Fibroblast of the aortic adventitia (primary cell): ENCODE data around the gene COX10. TPM values are rescaled to one million over a fixed set of nuclear protein-coding genes. Genes with fewer than 3 reads are reported as not detected.

Source experiments
- DNase-seq: peaks from one replicate; pipeline ENCODE4 v3.0.0-alpha.2; 2010; ENCODE audit warnings: low read depth
- H3K4me3 ChIP-seq: 2 replicates; pipeline ENCODE4 v1.5.1; 2011; ENCODE audit warnings: low read depth, mild to moderate bottlenecking, control low read depth, low read length, moderate library complexity
- total RNA-seq: library from RNA; depleted of rRNA; stranded (reverse); fragments of >200 nt; gene quantifications from 2 replicates; pipeline ENCODE4 v1.2.3, GENCODE V29; 2012; ENCODE audit warnings: low replicate concordance
- TF ChIP-seq, protein P1 (sequence below): IDR thresholded peaks from 2 replicates; pipeline ENCODE4 v1.5.1; 2011; ENCODE audit warnings: mild to moderate bottlenecking, low read length, control low read depth, inconsistent platforms; ENCODE audit not compliant: insufficient read depth

COX10 gene
- total RNA-seq, 1 donor = 19.2 TPM

DNA sequence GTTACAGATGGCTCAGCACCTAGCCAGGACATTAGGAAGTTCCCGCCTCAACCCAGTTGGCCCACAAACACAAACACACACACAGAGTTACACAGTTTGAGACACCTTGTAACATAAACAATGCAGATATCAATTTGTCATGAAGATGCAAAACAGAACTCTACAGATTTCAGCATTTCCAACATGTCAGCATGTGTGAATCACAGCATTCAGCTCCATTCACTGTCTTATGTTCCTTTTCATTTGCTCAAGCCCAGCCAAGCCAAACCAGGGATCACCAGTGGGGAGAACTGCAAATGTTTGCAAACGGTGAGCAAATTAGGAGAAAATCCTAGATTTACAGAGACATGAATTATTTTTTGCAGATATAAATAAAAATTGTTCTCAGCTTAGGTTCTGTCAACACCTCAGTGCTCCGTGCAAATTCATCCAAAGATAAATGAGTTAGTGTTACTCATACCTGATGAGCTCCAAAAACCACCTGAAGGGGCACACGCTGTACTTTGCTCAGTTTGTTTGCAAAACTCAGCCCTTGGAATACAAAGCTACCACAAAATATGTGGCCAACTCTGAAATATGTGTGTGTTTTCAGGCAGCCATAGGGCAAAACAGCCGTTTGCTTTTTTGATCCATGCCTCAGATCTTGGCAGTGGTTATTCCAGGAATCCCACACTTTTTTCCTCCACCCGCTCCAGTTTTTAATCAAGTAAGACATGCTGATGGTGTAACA, 16.3 kb upstream of the COX10 start:
- peak; percentile 61 for DNase-seq
- TF ChIP-seq, protein P1, sequence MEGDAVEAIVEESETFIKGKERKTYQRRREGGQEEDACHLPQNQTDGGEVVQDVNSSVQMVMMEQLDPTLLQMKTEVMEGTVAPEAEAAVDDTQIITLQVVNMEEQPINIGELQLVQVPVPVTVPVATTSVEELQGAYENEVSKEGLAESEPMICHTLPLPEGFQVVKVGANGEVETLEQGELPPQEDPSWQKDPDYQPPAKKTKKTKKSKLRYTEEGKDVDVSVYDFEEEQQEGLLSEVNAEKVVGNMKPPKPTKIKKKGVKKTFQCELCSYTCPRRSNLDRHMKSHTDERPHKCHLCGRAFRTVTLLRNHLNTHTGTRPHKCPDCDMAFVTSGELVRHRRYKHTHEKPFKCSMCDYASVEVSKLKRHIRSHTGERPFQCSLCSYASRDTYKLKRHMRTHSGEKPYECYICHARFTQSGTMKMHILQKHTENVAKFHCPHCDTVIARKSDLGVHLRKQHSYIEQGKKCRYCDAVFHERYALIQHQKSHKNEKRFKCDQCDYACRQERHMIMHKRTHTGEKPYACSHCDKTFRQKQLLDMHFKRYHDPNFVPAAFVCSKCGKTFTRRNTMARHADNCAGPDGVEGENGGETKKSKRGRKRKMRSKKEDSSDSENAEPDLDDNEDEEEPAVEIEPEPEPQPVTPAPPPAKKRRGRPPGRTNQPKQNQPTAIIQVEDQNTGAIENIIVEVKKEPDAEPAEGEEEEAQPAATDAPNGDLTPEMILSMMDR = no peak
- no peak overlapping the region for H3K4me3 ChIP-seq

DNA sequence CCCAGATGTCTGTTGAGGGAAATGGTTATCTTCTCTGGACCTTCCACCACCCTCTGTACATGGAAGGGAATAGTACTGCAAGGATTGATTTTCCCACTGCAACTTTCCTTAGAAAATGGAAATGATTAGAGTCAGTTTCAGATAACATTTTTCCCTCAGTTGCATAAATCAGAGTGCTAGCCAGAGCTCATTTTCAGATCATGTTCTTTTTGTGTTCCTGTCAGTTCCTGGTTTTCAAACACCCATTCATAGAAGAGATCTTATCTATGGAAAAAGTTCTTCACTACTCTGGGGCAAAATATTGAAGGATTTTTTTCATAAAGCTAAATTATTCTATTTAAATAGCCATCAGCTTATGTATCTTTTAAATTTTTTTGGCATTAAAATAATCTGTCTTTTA, 11.7 kb upstream of the COX10 start:
- TF ChIP-seq, protein P1 = no peak
- DNase-seq = peak; percentile 64
- H3K4me3 ChIP-seq = no peak overlapping the region

DNA sequence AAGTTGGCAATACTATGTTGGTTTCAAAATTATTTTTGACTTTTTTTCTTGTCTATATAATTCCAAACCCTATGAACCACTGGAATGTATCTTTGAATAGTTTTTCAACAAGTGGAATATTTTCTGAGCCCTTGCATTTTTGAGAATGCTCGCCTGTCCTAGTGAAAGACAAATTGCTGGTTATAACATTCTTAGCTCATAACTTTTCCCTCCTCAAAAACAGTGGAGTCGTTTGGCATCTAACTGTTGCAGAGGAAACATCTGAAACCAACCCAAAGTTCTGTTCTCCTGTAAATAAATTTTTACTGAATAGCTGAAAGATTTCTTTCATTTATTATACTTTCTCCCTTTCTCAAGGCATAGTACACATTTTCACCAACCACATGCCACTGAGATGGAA, 11.3 kb upstream of the COX10 start:
- no peak overlapping the region for H3K4me3 ChIP-seq
- peak; percentile 82 for DNase-seq
- TF ChIP-seq, protein P1 = no peak

DNA sequence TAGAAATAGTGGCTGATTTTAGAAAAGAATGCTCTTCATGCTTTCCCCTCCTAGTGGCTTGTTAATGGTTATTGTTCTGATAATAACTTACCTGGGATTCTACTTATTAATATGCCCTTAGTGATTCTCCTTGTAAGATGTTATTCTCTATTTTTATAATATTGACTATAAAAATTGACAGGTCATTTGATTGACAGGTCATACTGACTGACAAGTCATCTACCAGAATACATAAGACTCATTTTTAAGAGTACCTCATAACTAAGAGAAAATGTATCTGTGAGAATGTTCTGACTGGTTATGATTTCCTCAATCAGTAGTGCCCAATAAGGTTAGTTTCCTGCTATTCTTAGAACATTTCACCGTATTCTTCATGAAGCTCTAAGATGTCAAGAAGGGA, 8.6 kb upstream of the COX10 start:
- no peak for DNase-seq
- TF ChIP-seq, protein P1 = no peak
- no peak overlapping the region for H3K4me3 ChIP-seq

DNA sequence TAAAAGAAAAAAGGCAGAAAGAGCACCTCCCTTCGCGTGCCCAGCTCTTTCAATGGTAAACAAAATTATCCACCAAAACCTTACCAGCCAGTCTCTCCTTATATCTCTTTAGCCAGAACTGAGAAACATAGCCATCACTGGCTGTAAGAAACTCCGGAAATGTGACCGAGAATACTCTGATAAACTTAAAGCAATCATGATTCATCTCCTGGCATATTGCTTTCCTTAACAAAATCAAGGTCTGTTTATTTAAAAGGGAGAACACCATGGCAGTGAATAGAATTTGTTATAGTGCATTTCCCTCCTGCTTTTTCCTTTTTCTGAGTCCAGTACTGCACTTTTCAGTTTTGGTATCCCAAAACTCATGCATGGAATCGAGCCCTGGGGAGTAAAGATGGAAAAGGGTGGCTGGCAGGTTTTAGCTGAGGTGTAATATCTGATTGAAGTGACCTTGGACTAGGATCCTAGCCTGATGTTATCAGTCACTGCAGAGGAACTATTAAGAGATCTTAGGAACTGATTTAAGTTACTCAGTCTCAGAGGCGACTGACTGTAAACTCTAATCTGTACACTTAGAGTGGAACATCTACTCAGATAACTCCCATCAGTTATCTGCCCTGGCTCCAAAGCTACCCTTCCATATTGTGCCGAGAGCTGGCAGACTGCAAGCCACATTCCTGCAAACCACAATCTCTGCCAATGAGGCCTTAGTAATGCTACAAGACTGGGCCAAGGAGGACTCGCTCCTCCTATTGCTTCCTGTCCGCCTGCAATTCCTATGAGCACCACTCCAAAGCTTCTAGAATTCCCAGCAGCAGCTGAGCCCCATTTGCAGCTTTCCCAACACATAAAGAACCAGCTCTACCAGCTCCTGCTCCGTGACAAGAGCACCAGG, 7.4 kb upstream of the COX10 start:
- H3K4me3 ChIP-seq = peak overlapping the region; percentile 41
- peak; percentile 96 for DNase-seq
- TF ChIP-seq, protein P1 = peak; percentile 44

DNA sequence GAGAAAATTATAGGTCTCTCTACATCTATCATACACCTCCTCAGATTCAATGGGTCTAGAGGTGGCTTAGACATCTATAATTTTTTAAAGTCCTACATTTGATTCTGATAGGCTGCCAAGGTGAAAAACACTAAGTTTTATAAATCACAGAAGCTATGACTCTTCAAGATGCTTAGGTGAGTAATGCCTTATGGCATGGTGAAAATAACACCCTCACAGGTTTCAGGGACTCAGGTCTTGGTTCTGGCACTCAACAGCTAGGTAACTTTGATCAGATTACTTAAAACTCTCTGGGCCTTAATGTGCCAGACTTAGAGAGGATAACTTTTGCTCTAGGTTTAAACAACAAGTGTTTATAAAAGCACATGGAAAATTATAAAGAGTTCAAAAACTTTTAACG, 2.0 kb upstream of the COX10 start:
- TF ChIP-seq, protein P1 = no peak
- no peak overlapping the region for H3K4me3 ChIP-seq
- no peak for DNase-seq
